HL-60/S4 (cell line): ENCODE measurements around the gene CLCN6.

ENCODE experiments used
- in situ Hi-C: fragments of 300-500 bp; cut with MboI; formaldehyde crosslinking; loops from 2 replicates; pipeline ENCODE4 v1.14.3; 2022; ENCODE audit warnings: low sequenced_read_pairs

Gene CLCN6

GRCh38 chr1:11778844-11779623, 27.0 kb upstream of the CLCN6 start:
- in situ Hi-C loops = no loop called here

DNA sequence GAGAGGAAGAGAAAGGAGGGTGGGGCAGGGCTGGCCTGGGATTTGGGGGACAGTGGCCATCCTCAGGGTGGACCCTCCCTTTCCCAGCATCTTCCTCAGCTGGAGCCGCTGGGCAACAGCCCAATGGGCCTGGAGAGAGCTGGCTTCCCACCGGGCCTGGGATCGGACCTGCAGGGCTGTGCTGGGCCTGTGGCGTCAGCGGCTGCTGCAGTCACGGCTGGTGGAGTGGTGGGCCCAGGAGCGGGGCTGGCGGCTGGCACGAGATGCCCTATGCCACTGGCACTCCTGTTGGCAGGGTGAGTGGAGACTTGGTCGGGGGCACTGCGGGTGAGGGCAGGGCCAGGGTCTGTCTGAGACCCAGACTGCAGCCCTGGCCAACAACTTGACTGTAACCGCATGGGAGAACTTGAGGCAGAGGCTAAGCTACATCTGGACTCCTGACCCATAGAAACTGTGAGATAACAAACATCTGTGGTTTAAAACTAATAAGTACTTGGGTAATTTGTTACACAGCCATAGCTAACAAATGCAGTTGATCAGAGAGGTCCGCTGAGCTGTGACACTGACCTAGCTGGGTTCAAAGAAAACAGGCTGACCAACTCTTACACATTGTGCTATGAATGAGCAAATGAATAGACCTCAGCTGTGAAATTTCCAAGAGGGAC, 26.1 kb upstream of the CLCN6 start:
- in situ Hi-C loops = no loop called here

DNA sequence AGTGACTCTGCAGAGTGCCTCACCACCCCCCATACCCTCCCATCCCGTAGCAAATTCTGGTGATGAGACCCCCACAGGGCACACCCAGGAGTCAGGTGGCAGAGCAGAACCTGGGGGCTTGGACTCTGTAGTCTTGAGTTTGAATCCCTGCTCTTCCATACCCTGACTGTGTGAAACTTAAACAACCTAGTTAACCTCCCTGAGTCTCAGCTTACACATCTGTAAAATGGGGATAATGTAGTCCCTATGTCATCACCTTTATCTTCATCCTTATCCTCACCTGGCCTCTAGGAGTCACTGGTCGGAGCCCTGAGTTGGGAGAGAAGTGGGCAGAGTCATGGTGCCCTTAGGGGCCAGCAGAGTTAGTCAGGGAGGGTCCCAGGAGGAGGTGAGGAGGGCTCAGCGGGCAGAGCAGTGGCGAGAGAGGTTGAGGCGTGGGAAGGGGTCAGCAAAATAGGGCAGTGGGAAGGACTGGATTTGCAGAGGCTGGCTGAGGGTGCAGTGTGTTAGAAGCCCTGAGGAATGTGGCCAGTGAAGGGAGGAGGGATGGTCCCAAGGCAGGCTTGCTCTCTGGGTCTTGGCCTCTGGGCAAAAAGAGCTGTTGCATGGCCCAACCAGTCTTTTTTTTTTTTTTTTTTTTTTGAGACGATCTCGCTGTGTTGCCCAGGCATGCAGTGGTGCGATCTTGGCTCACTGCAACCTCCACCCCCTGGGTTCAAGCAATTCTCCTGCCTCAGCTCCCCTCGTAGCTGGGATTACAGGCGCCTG, 25.4 kb upstream of the CLCN6 start:
- in situ Hi-C loops = no loop called here

- in situ Hi-C loops = no loop called here
Measured at GRCh38 chr1:11781297-11781696, 24.7 kb upstream of the CLCN6 start.

DNA sequence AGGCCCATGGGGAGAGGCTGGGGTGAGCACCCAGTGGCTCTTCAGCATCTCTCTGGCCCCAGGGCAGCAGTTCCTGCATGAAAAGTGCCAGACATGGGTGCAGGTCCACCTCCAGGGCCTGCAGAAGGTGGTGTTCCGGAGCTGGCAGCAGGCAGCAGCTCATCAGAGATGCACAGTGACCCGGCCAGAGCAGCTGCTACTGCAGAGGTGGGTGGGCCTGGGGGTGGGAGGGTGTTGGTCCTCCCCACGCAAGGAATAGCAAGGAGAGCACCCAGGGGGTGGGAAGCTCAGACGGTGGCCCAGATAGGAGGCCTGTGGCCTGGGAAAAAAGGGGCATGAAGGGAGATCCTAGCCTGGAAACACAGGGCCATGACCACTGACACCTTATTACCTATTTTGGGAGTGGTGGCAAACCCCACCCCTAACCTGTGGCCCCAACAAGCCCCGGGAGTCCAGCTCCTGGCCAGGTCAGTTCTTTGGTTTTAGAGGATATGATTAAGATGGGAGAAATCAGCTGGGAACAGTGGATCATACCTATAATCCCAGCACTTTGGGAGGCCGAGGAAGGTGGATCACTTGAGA, 23.8 kb upstream of the CLCN6 start:
- in situ Hi-C loops = no loop called here

DNA sequence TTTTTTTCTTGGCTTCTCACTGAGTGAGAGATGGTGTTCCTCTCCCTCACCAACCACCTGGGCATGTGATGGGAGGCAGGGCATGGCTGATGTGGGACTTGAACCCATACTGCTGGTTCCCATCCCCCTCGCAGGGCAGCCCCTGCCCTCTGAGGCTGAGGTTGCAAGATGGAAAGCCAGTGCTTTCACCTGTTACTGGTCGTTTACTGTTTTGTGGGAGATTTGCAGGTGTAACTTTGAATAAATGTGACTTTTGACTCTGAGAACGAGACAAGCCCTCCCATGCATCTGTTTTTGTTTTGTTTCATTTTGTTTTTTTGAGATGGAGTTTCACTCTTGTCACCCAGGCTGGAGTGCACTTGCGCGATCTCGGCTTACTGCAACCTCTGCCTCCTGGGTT, 22.4 kb upstream of the CLCN6 start:
- in situ Hi-C loops = no loop called here

- in situ Hi-C loops = no loop called here
Measured at GRCh38 chr1:11784256-11784992, 21.6 kb upstream of the CLCN6 start.

DNA sequence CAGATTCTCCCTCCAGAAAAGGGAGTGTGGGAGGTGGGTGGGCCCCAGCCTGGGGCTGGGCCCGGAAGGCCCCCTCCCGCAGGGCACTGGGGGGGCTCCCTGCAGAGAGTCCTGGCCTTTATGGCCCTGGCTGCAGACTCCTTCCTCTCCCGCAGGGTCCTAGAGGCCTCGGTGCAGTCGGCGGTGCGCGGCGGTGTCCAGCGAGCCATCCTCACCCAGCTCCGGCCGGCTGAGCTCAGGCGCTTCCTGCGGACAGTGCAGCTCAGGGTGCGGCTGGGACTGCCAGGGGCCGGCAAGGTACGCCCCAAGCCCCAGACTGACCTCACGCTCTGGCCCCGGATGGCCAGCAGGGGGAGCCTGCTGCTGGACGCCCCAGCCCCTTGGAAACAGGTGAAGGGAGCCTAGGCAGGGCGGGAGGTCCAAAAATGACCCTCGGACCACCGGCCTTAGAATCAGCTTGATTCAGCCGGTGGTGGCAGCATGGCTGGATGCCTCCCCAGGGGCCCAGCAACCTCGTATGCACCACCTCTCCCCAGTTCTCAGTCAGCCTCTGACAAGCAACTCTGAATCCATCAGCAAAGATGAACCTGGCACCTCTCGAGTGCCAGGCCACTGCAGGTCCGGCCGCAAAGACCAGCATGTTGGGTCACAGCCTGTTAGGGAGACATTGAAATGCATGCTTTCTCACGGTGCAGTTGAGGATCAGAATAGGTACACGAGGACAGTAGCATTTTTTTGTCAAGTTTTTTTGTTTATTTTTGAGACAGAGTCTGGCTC, 20.8 kb upstream of the CLCN6 start:
- in situ Hi-C loops = no loop called here

- in situ Hi-C loops = no loop called here
Measured at GRCh38 chr1:11786168-11786567, 19.8 kb upstream of the CLCN6 start.

GRCh38 chr1:11787251-11787803, 18.7 kb upstream of the CLCN6 start:
- in situ Hi-C loops = no loop called here

GRCh38 chr1:11787804-11788436, 18.1 kb upstream of the CLCN6 start:
- in situ Hi-C loops = no loop called here

GRCh38 chr1:11788549-11789053, 17.4 kb upstream of the CLCN6 start:
- in situ Hi-C loops = no loop called here

DNA sequence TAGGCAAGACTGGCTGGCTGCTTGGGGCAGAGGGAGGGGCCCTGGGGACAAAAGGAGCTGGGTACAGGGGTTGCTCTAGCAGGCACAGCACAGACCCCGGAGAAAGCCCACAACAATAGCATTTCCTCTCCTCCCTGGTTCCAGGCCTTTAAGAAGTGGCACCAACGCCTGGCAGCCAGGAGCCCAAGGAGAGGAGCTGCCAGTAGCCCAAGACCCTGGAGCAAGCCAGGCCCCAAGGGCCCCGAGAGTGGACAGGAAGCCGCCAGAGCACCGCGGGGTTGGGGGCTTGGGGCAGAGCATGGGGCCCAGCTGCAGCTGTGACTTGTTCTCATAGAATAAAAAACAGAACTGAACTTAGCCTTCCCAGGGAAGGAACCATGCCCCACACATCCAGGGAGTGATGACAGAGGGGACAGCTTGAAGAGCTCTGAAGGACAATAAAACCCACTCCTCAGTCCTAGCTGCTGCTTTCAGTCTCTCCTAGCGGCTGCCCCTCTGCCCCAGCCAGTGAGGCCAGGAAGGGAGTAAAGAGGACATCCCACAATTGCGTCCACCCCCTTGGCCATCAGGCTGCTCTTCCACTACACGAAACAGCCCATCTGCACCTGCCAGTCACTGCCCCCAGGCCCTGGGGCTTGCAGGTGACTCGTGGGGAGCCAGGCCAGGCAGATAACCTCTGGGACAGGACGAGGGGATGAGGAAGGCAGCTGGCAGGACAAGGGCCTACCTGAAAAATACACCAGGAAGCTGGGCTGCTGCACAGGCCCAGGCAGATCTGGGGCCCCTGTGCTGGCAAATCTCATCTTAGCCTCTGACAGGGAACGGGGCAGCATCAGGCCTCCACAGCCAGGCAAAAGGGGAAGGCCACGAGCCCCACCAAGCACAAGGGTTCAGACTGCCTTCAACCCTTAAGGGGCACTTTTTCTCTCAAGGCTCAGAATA, 16.6 kb upstream of the CLCN6 start:
- in situ Hi-C loops = no loop called here

DNA sequence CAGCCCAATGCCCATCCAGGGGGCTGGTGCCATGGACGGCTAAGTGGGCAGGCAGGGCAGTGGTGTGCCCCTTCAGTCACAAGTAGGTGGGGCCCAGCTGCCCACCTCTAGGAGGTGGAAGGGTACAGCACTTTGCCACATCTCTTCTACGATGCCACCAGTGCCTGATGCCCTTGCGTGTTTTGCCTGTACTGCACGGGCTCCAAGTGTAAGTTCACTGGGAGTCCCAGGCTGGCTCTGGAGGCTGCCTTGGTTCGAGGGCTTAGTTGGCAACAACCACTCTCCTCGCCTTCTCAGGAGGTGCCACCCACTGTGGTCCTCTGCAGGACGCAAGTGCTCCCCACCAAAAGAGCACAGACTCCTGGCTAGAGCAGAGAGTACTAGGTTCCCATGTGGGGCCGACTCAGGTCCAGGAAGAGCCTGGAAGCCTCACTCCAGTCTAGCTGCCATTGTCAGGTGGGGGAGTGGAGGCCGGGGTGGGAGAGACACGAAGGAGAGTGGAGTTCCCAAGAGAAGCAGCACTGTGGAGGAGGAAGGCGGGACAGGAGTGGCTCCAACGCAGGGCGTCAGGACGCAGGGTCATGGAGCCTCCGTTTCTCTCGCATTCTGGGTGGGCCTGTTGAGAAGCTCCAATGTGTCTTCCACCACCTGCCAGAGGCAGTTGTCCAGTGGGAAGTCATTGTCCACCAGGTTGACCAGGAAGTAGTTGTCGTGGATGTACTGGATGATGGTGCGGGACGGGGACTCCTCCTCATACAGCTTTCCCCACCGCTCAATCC, 15.7 kb upstream of the CLCN6 start:
- in situ Hi-C loops = no loop called here

DNA sequence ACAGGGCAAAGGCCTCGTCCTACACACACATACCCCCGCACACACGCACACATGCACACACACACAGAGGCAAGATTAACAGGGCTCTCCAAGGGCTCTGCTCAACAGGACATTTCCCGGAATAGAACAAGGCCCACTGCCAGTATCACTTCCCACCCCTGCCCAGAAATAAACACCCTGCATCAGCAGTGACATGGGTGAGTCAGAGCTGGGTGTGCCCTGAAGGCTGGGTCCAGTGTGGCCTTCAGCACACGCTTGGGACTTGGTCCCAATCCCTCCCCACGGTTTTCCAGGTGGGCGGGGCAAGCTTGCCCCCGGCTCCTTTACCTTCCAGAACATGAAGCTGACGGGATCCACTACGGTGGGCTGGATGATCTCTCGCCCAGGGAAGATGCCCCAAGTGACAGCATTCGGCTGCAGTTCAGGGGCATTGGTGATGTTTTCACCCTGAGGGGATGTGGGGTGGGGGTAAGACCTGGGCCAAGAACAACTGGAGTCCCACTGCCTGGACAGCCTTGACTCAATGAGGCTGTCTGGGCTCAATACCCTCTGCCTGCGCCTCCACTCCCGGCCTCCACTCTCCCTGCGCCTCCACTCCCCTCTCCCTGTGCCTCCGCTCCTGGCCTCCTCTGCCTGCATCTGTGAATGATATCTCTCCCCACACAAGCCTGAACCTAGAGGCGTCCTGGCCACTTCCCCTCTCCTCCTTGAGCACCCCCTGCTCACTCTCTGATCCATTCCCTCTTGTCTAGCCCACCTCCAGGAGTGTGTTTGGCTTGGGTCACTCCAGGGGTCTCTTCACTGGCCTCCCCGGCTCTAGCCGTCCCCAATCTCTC, 14.9 kb upstream of the CLCN6 start:
- in situ Hi-C loops = no loop called here

- in situ Hi-C loops = no loop called here
Measured at GRCh38 chr1:11792106-11792505, 13.9 kb upstream of the CLCN6 start.
